ENCODE measurements around the gene C3orf18. TPM values are rescaled to one million over a fixed set of nuclear protein-coding genes. Genes with fewer than 3 reads are reported as not detected.

Gene C3orf18
- total and polyA plus RNA-seq, 2 experiments from 2014 or later: 2.4 to 7.7 TPM

- TF ChIP-seq CTCF (conservative IDR thresholded peaks at IDR 0.05; ENCODE audit: low read depth in 2 of 2): no peak
- TF ChIP-seq, protein P1, sequence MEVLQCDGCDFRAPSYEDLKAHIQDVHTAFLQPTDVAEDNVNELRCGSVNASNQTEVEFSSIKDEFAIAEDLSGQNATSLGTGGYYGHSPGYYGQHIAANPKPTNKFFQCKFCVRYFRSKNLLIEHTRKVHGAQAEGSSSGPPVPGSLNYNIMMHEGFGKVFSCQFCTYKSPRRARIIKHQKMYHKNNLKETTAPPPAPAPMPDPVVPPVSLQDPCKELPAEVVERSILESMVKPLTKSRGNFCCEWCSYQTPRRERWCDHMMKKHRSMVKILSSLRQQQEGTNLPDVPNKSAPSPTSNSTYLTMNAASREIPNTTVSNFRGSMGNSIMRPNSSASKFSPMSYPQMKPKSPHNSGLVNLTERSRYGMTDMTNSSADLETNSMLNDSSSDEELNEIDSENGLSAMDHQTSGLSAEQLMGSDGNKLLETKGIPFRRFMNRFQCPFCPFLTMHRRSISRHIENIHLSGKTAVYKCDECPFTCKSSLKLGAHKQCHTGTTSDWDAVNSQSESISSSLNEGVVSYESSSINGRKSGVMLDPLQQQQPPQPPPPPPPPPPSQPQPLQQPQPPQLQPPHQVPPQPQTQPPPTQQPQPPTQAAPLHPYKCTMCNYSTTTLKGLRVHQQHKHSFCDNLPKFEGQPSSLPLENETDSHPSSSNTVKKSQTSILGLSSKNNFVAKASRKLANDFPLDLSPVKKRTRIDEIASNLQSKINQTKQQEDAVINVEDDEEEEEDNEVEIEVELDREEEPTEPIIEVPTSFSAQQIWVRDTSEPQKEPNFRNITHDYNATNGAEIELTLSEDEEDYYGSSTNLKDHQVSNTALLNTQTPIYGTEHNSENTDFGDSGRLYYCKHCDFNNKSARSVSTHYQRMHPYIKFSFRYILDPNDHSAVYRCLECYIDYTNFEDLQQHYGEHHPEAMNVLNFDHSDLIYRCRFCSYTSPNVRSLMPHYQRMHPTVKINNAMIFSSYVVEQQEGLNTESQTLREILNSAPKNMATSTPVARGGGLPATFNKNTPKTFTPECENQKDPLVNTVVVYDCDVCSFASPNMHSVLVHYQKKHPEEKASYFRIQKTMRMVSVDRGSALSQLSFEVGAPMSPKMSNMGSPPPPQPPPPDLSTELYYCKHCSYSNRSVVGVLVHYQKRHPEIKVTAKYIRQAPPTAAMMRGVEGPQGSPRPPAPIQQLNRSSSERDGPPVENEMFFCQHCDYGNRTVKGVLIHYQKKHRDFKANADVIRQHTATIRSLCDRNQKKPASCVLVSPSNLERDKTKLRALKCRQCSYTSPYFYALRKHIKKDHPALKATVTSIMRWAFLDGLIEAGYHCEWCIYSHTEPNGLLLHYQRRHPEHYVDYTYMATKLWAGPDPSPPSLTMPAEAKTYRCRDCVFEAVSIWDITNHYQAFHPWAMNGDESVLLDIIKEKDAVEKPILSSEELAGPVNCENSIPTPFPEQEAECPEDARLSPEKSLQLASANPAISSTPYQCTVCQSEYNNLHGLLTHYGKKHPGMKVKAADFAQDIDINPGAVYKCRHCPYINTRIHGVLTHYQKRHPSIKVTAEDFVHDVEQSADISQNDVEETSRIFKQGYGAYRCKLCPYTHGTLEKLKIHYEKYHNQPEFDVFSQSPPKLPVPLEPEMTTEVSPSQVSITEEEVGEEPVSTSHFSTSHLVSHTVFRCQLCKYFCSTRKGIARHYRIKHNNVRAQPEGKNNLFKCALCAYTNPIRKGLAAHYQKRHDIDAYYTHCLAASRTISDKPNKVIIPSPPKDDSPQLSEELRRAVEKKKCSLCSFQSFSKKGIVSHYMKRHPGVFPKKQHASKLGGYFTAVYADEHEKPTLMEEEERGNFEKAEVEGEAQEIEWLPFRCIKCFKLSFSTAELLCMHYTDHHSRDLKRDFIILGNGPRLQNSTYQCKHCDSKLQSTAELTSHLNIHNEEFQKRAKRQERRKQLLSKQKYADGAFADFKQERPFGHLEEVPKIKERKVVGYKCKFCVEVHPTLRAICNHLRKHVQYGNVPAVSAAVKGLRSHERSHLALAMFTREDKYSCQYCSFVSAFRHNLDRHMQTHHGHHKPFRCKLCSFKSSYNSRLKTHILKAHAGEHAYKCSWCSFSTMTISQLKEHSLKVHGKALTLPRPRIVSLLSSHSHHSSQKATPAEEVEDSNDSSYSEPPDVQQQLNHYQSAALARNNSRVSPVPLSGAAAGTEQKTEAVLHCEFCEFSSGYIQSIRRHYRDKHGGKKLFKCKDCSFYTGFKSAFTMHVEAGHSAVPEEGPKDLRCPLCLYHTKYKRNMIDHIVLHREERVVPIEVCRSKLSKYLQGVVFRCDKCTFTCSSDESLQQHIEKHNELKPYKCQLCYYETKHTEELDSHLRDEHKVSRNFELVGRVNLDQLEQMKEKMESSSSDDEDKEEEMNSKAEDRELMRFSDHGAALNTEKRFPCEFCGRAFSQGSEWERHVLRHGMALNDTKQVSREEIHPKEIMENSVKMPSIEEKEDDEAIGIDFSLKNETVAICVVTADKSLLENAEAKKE (CRISPR knock-in tag; IDR thresholded peaks at IDR 0.05): no peak
- TF ChIP-seq, protein P2, sequence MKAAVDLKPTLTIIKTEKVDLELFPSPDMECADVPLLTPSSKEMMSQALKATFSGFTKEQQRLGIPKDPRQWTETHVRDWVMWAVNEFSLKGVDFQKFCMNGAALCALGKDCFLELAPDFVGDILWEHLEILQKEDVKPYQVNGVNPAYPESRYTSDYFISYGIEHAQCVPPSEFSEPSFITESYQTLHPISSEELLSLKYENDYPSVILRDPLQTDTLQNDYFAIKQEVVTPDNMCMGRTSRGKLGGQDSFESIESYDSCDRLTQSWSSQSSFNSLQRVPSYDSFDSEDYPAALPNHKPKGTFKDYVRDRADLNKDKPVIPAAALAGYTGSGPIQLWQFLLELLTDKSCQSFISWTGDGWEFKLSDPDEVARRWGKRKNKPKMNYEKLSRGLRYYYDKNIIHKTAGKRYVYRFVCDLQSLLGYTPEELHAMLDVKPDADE (IDR thresholded peaks at IDR 0.05): no peak
Measured at GRCh38 chr3:50610992-50611463, 43.5 kb upstream of the C3orf18 start (continued).

GRCh38 chr3:50610181-50610971 lies 42.8 kb upstream of the C3orf18 start:
- H3K79me2 ChIP-seq (replicated peaks; ENCODE audit: insufficient read depth): no peaks in the 10 kb centered on the region
- no peak overlapping the region for H3K27ac ChIP-seq (ENCODE audit: low read depth)
- DNase-seq (ENCODE audit: low spot score) (no peak), ATAC-seq (no peak)
- Mint-ChIP-seq H3K36me3 (ENCODE audit: low read depth) (no peaks in the 10 kb centered on the region), H3K27ac (no peak overlapping the region), H3K27me3 (ENCODE audit: insufficient read depth, low read depth, poor library complexity) (peaks cover 45% of the 10 kb centered on the region), H3K9me3 (no peaks in the 10 kb centered on the region), H3K4me1 (peaks cover 14% of the 10 kb centered on the region), H3K4me3 (peak overlapping the region; percentile 77)
- H3F3A ChIP-seq (replicated peaks; ENCODE audit: low read depth): 0 out of 2 replicates have a peak, but pooled peaks cover 7% of the 10 kb centered on the region
- H3K36me3 ChIP-seq (ENCODE audit: insufficient read depth): no peaks in the 10 kb centered on the region
- H2AFZ ChIP-seq: no peak overlapping the region
- peak overlapping the region; percentile 77 for H3K4me3 ChIP-seq
- peaks cover 8% of the 10 kb centered on the region; the same call in 1 of the 2 replicates for H3K4me1 ChIP-seq (ENCODE audit: insufficient read depth)
- peak overlapping the region; percentile 92 for H3K4me2 ChIP-seq
- peaks cover 5% of the 10 kb centered on the region for H4K20me1 ChIP-seq (replicated peaks; ENCODE audit: insufficient read depth)
- H3K27me3 ChIP-seq (ENCODE audit: insufficient read depth): peaks cover 30% of the 10 kb centered on the region
- no peaks in the 10 kb centered on the region for H3K9me2 ChIP-seq (ENCODE audit: insufficient read depth)
- TF ChIP-seq EZH2 (IDR thresholded peaks at IDR 0.05; ENCODE audit: low read depth, unreplicated experiment) (no peak), POLR2AphosphoS5 (IDR thresholded peaks at IDR 0.05; ENCODE audit: low read depth) (no peak), ZNF331 (CRISPR knock-in tag; IDR thresholded peaks at IDR 0.05; ENCODE audit: low read depth) (no peak), ZNF114 (CRISPR knock-in tag; IDR thresholded peaks at IDR 0.05) (no peak), STAT1 (IDR thresholded peaks at IDR 0.05; ENCODE audit: unreplicated experiment) (no peak)
- TF ChIP-seq, protein P3, sequence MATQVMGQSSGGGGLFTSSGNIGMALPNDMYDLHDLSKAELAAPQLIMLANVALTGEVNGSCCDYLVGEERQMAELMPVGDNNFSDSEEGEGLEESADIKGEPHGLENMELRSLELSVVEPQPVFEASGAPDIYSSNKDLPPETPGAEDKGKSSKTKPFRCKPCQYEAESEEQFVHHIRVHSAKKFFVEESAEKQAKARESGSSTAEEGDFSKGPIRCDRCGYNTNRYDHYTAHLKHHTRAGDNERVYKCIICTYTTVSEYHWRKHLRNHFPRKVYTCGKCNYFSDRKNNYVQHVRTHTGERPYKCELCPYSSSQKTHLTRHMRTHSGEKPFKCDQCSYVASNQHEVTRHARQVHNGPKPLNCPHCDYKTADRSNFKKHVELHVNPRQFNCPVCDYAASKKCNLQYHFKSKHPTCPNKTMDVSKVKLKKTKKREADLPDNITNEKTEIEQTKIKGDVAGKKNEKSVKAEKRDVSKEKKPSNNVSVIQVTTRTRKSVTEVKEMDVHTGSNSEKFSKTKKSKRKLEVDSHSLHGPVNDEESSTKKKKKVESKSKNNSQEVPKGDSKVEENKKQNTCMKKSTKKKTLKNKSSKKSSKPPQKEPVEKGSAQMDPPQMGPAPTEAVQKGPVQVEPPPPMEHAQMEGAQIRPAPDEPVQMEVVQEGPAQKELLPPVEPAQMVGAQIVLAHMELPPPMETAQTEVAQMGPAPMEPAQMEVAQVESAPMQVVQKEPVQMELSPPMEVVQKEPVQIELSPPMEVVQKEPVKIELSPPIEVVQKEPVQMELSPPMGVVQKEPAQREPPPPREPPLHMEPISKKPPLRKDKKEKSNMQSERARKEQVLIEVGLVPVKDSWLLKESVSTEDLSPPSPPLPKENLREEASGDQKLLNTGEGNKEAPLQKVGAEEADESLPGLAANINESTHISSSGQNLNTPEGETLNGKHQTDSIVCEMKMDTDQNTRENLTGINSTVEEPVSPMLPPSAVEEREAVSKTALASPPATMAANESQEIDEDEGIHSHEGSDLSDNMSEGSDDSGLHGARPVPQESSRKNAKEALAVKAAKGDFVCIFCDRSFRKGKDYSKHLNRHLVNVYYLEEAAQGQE (IDR thresholded peaks at IDR 0.05; ENCODE audit: unreplicated experiment): no peak
- TF ChIP-seq, protein P2 (IDR thresholded peaks at IDR 0.05): no peak

Data from GM23338 (cell line).